Caco-2 (cell line): ENCODE results near the gene ZGLP1. TPM values are rescaled to one million over a fixed set of nuclear protein-coding genes. Genes with fewer than 3 reads are reported as not detected.

Experiments used
- BruUV-seq: library from RNA; stranded (reverse); fragments of 400-500 nt; replicated peaks from 2 replicates; lab custom pipeline; 2021; lab: Mats Ljungman, UMichigan
- CTCF ChIA-PET: fragments of 300-600 bp; sonication (Branson Sonifier 250); formaldehyde crosslinking; loops from one replicate; lab custom pipeline; 2022; ENCODE audit warnings: antibody characterized with exemption; lab: Charles Lee
- POLR2A ChIA-PET: fragments of 300-600 bp; sonication (Branson Sonifier 250); formaldehyde crosslinking; loops from one replicate; lab custom pipeline; 2022; ENCODE audit warnings: antibody characterized with exemption; lab: Charles Lee
- DNase-seq, 2 experiments: peaks; one replicate each; pipeline versions ENCODE4 v3.0.0 to v3.0.0-alpha.2; 2020 to 2022
- H3K27me3 ChIP-seq: replicated peaks from 2 replicates; pipeline ENCODE4 v1.6.0; 2011; ENCODE audit warnings: low read length; ENCODE audit not compliant: control insufficient read depth, insufficient read depth
- H3K36me3 ChIP-seq: 2 replicates; pipeline ENCODE4 v1.5.1; 2011; ENCODE audit warnings: low read length; ENCODE audit not compliant: control insufficient read depth, insufficient read depth
- H3K4me1 ChIP-seq: fragments of 250-450 bp; sonication (Bioruptor Pico); 2 replicates; pipeline ENCODE4 v1.5.1; 2020; ENCODE audit warnings: mild to moderate bottlenecking
- H3K4me3 ChIP-seq: 2 replicates; pipeline ENCODE4 v1.5.1; 2011; ENCODE audit warnings: low read depth, mild to moderate bottlenecking, control low read depth, low read length
- H3K9me3 ChIP-seq: fragments of 250-450 bp; sonication (Bioruptor Pico); 2 replicates; pipeline ENCODE4 v1.5.1; 2020; ENCODE audit warnings: mild to moderate bottlenecking, moderate library complexity
- H3K27ac Mint-ChIP-seq: one replicate; pipeline ENCODE4 v1.8.0; 2022; ENCODE audit warnings: mixed read lengths; ENCODE audit not compliant: unreplicated experiment
- H3K27me3 Mint-ChIP-seq: one replicate; pipeline ENCODE4 v1.8.0; 2022; ENCODE audit warnings: mixed read lengths; ENCODE audit not compliant: insufficient read depth, unreplicated experiment
- H3K36me3 Mint-ChIP-seq: one replicate; pipeline ENCODE4 v1.8.0; 2022; ENCODE audit warnings: mild to moderate bottlenecking, mixed read lengths; ENCODE audit not compliant: insufficient read depth, unreplicated experiment
- H3K4me1 Mint-ChIP-seq: one replicate; pipeline ENCODE4 v1.8.0; 2022; ENCODE audit warnings: low read depth, mixed read lengths; ENCODE audit not compliant: unreplicated experiment
- H3K4me3 Mint-ChIP-seq: one replicate; pipeline ENCODE4 v1.8.0; 2022; ENCODE audit warnings: mild to moderate bottlenecking, moderate library complexity, mixed read lengths; ENCODE audit not compliant: unreplicated experiment
- H3K9me3 Mint-ChIP-seq: one replicate; pipeline ENCODE4 v1.8.0; 2022; ENCODE audit warnings: mixed read lengths; ENCODE audit not compliant: unreplicated experiment
- CTCF ChIP-seq, 2 experiments: fragments of 200-600 bp in 1 of 2; IDR thresholded peaks; 1 replicate in 1 of 2; 2 replicates in 1 of 2; pipeline versions ENCODE4 v1.5.1 to v1.8.0; 2011 to 2022; ENCODE audit warnings: antibody characterized with exemption in 1 of 2, control low read depth in 1 of 2, inconsistent platforms in 1 of 2, low read depth in 1 of 2, low read length in 1 of 2, mild to moderate bottlenecking in 1 of 2, moderate library complexity in 1 of 2; ENCODE audit not compliant: insufficient read depth in 1 of 2, severe bottlenecking in 1 of 2, unreplicated experiment in 1 of 2
- intact Hi-C: fragments of 100-400 bp; cut with micrococcal nuclease; formaldehyde crosslinking; loops from one replicate; pipeline ENCODE4 v1.10.0; 2022; ENCODE audit not compliant: unreplicated experiment
- total RNA-seq: library from RNA; stranded (reverse); gene quantifications from 2 replicates; pipeline ENCODE4 v1.2.3, GENCODE V29; 2022

The ZGLP1 gene
- total RNA-seq, 1 experiment from 2014 or later: 2.5 TPM

- no peaks in the 10 kb centered on the region for H3K27me3 ChIP-seq
- H3K9me3 ChIP-seq: no peaks in the 10 kb centered on the region
- no peaks in the 10 kb centered on the region for H3K36me3 ChIP-seq
- no peaks in the 10 kb centered on the region for H3K27me3 Mint-ChIP-seq
- H3K4me3 Mint-ChIP-seq: peak overlapping the region; percentile 70
- H3K9me3 Mint-ChIP-seq: no peaks in the 10 kb centered on the region
- peaks cover 8% of the 10 kb centered on the region for H3K36me3 Mint-ChIP-seq
- H3K27ac Mint-ChIP-seq: peak overlapping the region; percentile 48
- peak; percentile 82 to 92 for DNase-seq
- ChIA-PET CTCF (interaction anchor here (0.6 to 3.7 kb wide), 14 partner anchors 10 to 147 kb away, joined by 3 to 73 read pairs (median 6); partner anchors contain the start of genes ICAM4, ICAM5, RAVER1 and TYK2), POLR2A (interaction anchor here (0.5 to 1.0 kb wide), 7 partner anchors 10 to 119 kb away, joined by 3 to 6 read pairs (median 4); partner anchors contain the start of genes RAVER1 and S1PR2)
- intact Hi-C loops: loop anchor here (1.0 to 2.0 kb wide), 4 partner anchors 17 to 120 kb away; partner anchors contain the start of genes ICAM4, RAVER1 and TYK2
- H3K4me1 Mint-ChIP-seq: peaks cover 6% of the 10 kb centered on the region
- peak overlapping the region; percentile 61 for H3K4me3 ChIP-seq
- TF ChIP-seq CTCF (IDR thresholded peaks at IDR 0.05; ENCODE audit: insufficient read depth in 1 of 2, low read depth in 1 of 2, low read length in 1 of 2, severe bottlenecking in 1 of 2, unreplicated experiment in 1 of 2): peak; percentile 87 to 89
- BruUV-seq: no TSS peak
- peaks cover 13% of the 10 kb centered on the region; the same call in 1 of the 2 replicates for H3K4me1 ChIP-seq
These were observed 40.1 kb downstream of the ZGLP1 start for GRCh38 chr19:10269333-10270179.

DNA sequence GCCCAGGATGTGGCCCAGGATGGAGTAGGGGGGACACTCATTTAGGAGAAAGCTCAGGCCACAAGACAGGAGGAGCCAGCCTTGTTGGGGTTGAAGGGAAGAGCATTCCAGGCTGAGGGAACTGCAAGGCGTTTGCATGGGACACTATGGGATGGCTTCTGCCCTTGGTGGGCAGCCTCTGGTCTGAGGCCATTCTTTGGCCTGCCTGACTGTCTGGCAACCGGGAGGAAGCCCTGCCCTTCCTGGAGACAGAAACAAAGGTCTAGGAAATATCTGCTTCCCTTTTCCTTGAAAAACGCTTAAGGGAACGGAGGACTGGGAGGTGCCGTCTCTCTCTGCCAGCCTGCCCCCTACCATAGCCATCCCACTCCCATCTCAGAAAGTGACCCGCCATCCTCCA is 41.5 kb downstream of the ZGLP1 start:
- H3K36me3 ChIP-seq: no peaks in the 10 kb centered on the region
- Mint-ChIP-seq H3K27ac (no peak overlapping the region), H3K9me3 (no peaks in the 10 kb centered on the region), H3K36me3 (peaks cover 6% of the 10 kb centered on the region), H3K27me3 (no peaks in the 10 kb centered on the region), H3K4me1 (no peaks in the 10 kb centered on the region), H3K4me3 (no peak overlapping the region)
- H3K4me1 ChIP-seq: peaks cover 13% of the 10 kb centered on the region; the same call in 1 of the 2 replicates
- H3K9me3 ChIP-seq: no peaks in the 10 kb centered on the region
- H3K27me3 ChIP-seq: no peaks in the 10 kb centered on the region
- CTCF ChIA-PET: interaction anchor here (0.7 to 0.9 kb wide), 2 partner anchors 9 to 172 kb away, joined by 4 to 5 read pairs; no protein-coding TSS in a partner anchor
- POLR2A ChIA-PET: no interaction called here
- no peak for TF ChIP-seq CTCF (IDR thresholded peaks at IDR 0.05; ENCODE audit: insufficient read depth in 1 of 2, low read depth in 1 of 2, low read length in 1 of 2, severe bottlenecking in 1 of 2, unreplicated experiment in 1 of 2)
- H3K4me3 ChIP-seq: no peak overlapping the region
- no peak for DNase-seq
- no TSS peak for BruUV-seq
- intact Hi-C loops: loop anchor here (2.0 kb wide), 2 partner anchors 65 to 113 kb away; partner anchors contain the start of genes RAVER1 and TYK2

GRCh38 chr19:10266706-10267105 is 42.9 kb downstream of the ZGLP1 start:
- intact Hi-C loops: no loop called here
- no peaks in the 10 kb centered on the region for H3K36me3 ChIP-seq
- Mint-ChIP-seq H3K4me1 (no peaks in the 10 kb centered on the region), H3K9me3 (no peaks in the 10 kb centered on the region), H3K36me3 (peaks cover 6% of the 10 kb centered on the region), H3K27me3 (no peaks in the 10 kb centered on the region), H3K27ac (no peak overlapping the region), H3K4me3 (no peak overlapping the region)
- POLR2A ChIA-PET: no interaction called here
- TF ChIP-seq CTCF (IDR thresholded peaks at IDR 0.05; ENCODE audit: insufficient read depth in 1 of 2, low read depth in 1 of 2, low read length in 1 of 2, severe bottlenecking in 1 of 2, unreplicated experiment in 1 of 2): no peak
- H3K27me3 ChIP-seq: no peaks in the 10 kb centered on the region
- no TSS peak for BruUV-seq
- CTCF ChIA-PET: interaction anchor here (1.3 kb wide), 1 partner anchor 122 kb away, joined by 7 read pairs; no protein-coding TSS in a partner anchor
- no peaks in the 10 kb centered on the region for H3K9me3 ChIP-seq
- H3K4me1 ChIP-seq: peaks cover 14% of the 10 kb centered on the region
- H3K4me3 ChIP-seq: no peak overlapping the region
- DNase-seq: no peak
